Esophagus muscularis mucosa (tissue), 4 donors: ENCODE measurements around the gene IL2RA.

Experiments
- CTCF ChIP-seq, 3 experiments: fragments of 200-600 bp in 2 of 3; fragments of 450-650 bp in 1 of 3; sonication (generic) in 2 of 3; IDR thresholded peaks; one replicate each; pipeline ENCODE4 v1.5.1; 2017 to 2019; ENCODE audit warnings: antibody characterized with exemption in 3 of 3, mild to moderate bottlenecking in 2 of 3, moderate library complexity in 1 of 3
- EP300 ChIP-seq: sonication (generic); formaldehyde crosslinking; IDR thresholded peaks from one replicate; pipeline ENCODE4 v1.6.1; 2017; ENCODE audit warnings: antibody characterized with exemption
- POLR2A ChIP-seq: fragments of 450-650 bp; IDR thresholded peaks from one replicate; pipeline ENCODE4 v1.6.1; 2017; ENCODE audit warnings: antibody characterized with exemption, moderate library complexity, mild to moderate bottlenecking, low read depth
- POLR2AphosphoS5 ChIP-seq, 2 donors: sonication (generic); formaldehyde crosslinking; IDR thresholded peaks; one replicate each; pipeline ENCODE4 v1.6.1; 2017; ENCODE audit warnings: antibody characterized with exemption in 2 of 2

- TF ChIP-seq CTCF (IDR thresholded peaks at IDR 0.05) (no peak), POLR2AphosphoS5 (IDR thresholded peaks at IDR 0.05) (peak; percentile 33 to 54), POLR2A (no peak), EP300 (no peak)
Observed at GRCh38 chr10:5975641-5976473, 86.3 kb downstream of the IL2RA start.
